Aortic smooth muscle cell (primary cell): ENCODE measurements around the gene MXRA8. TPM values are rescaled to one million over a fixed set of nuclear protein-coding genes. Genes with fewer than 3 reads are reported as not detected.

Source experiments
- total RNA-seq: library from RNA; depleted of rRNA; stranded (reverse); fragments of >200 nt; gene quantifications from 2 replicates; pipeline ENCODE4 v1.2.3, GENCODE V29; 2014

MXRA8 gene
- total RNA-seq = 282 and 369 TPM in 2 replicates

GRCh38 chr1:1358433-1359271 lies at the start of gene MXRA8:
TSS of gene MXRA8 (minus strand) at chr1:1358555. CDS start at chr1:1358504, 51 bp downstream.

GRCh38 chr1:1406821-1407635 lies 48.7 kb upstream of the MXRA8 start, which contains the start of gene MRPL20:
TSS of gene MRPL20 (minus strand) at chr1:1407293. CDS start at chr1:1407217, 76 bp downstream.

GRCh38 chr1:1399187-1399871 lies 41.0 kb upstream of the MXRA8 start, which contains the start of gene CCNL2:
TSS of gene CCNL2 (minus strand) at chr1:1399335. CDS start at chr1:1399306, 29 bp downstream.

GRCh38 chr1:1374929-1375662 lies 16.7 kb upstream of the MXRA8 start, which contains the start of gene AURKAIP1:
TSS of gene AURKAIP1 (minus strand) at chr1:1375207. CDS start at chr1:1374756, 451 bp downstream.

GRCh38 chr1:1349256-1350012 lies 8.9 kb downstream of the MXRA8 start, which contains the start of gene DVL1:
TSS of gene DVL1 (minus strand) at chr1:1349418. CDS start at chr1:1349065, 353 bp downstream.

GRCh38 chr1:1331068-1331965 lies 27.0 kb downstream of the MXRA8 start, which contains the start of gene TAS1R3:
TSS of gene TAS1R3 (plus strand) at chr1:1331280. CDS start at chr1:1331346, 66 bp downstream.

GRCh38 chr1:1324524-1325287 lies 33.6 kb downstream of the MXRA8 start, which contains the start of the genes CPTP and INTS11:
TSS of gene CPTP (plus strand) at chr1:1324802. CDS start at chr1:1326911, 2,109 bp downstream.
TSS of gene INTS11 (minus strand) at chr1:1324660. CDS start at chr1:1324608, 52 bp downstream.

GRCh38 chr1:1307923-1308755 lies 50.2 kb downstream of the MXRA8 start, which contains the start of the genes ACAP3 and PUSL1:
TSS of gene ACAP3 (minus strand) at chr1:1307930. CDS start at chr1:1307815, 115 bp downstream.
TSS of gene PUSL1 (plus strand) at chr1:1308597. CDS start at chr1:1308644, 47 bp downstream.

Other genes starting within 250 kb of the MXRA8 start
- 4.5 and 5.6 TPM in 2 replicates for gene C1orf159, start 242.5 kb downstream of the MXRA8 start, total RNA-seq
- not detected in 2 replicates for gene TTLL10, start 184.7 kb downstream of the MXRA8 start, total RNA-seq
- gene TNFRSF18, start 152.0 kb downstream of the MXRA8 start, total RNA-seq = not detected in 2 replicates
- gene TNFRSF4, start 144.4 kb downstream of the MXRA8 start, total RNA-seq = 0.12 and 0.13 TPM in 2 replicates
- 116 and 143 TPM in 2 replicates for gene SDF4, start 126.6 kb downstream of the MXRA8 start, total RNA-seq
- gene B3GALT6, start 126.3 kb downstream of the MXRA8 start, total RNA-seq = 16.3 and 21.9 TPM in 2 replicates
- 0.40 and 0.75 TPM in 2 replicates for gene C1QTNF12, start 111.8 kb downstream of the MXRA8 start, total RNA-seq
- gene UBE2J2, start 84.7 kb downstream of the MXRA8 start, total RNA-seq = 25.6 and 34.3 TPM in 2 replicates
- gene SCNN1D, start 78.1 kb downstream of the MXRA8 start, total RNA-seq = 0.53 and 0.68 TPM in 2 replicates
- gene ACAP3, start 50.6 kb downstream of the MXRA8 start, total RNA-seq = 35.4 and 38.3 TPM in 2 replicates
- 11.4 and 16.8 TPM in 2 replicates for gene PUSL1, start 50.0 kb downstream of the MXRA8 start, total RNA-seq
- 57.1 and 58.8 TPM in 2 replicates for gene INTS11, start 33.9 kb downstream of the MXRA8 start, total RNA-seq
- gene CPTP, start 33.8 kb downstream of the MXRA8 start, total RNA-seq = 8.6 and 9.9 TPM in 2 replicates
- 0.06 and 0.26 TPM in 2 replicates for gene TAS1R3, start 27.3 kb downstream of the MXRA8 start, total RNA-seq
- 63.8 and 102 TPM in 2 replicates for gene DVL1, start 9.1 kb downstream of the MXRA8 start, total RNA-seq
- 98.4 and 131 TPM in 2 replicates for gene AURKAIP1, start 16.7 kb upstream of the MXRA8 start, total RNA-seq
- gene CCNL2, start 40.8 kb upstream of the MXRA8 start, total RNA-seq = 103 and 125 TPM in 2 replicates
- 119 and 121 TPM in 2 replicates for gene MRPL20, start 48.7 kb upstream of the MXRA8 start, total RNA-seq
- gene ANKRD65, start 62.7 kb upstream of the MXRA8 start, total RNA-seq = 0.37 and 0.40 TPM in 2 replicates
- 1.6 and 2.5 TPM in 2 replicates for gene VWA1, start 77.1 kb upstream of the MXRA8 start, total RNA-seq
- gene ATAD3C, start 91.1 kb upstream of the MXRA8 start, total RNA-seq = 0.56 and 0.66 TPM in 2 replicates
- 14.2 and 22.7 TPM in 2 replicates for gene ATAD3B, start 113.2 kb upstream of the MXRA8 start, total RNA-seq
- gene ATAD3A, start 153.6 kb upstream of the MXRA8 start, total RNA-seq = 22.9 and 47.2 TPM in 2 replicates
- gene TMEM240, start 182.1 kb upstream of the MXRA8 start, total RNA-seq = 2.0 and 2.8 TPM in 2 replicates
- gene SSU72, start 216.3 kb upstream of the MXRA8 start, total RNA-seq = 51.3 and 54.8 TPM in 2 replicates
- 0.79 and 0.87 TPM in 2 replicates for gene FNDC10, start 241.6 kb upstream of the MXRA8 start, total RNA-seq